Frontal cortex (tissue), 4 donors: ENCODE results near the gene PRRC2B. TPM values are rescaled to one million over a fixed set of nuclear protein-coding genes. Genes with fewer than 3 reads are reported as not detected.

ENCODE experiments used
- DNase-seq, 2 donors: peaks; one replicate each; pipeline ENCODE4 v3.0.0; 2012; ENCODE audit warnings: low spot score in 2 of 2
- FAIRE-seq: peaks from 2 replicates; lab custom pipeline; 2012; peaks lifted over from hg19 to GRCh38; lab: Jason Lieb, UNC
- total RNA-seq: library from RNA; depleted of rRNA; stranded (reverse); fragments of >200 nt; gene quantifications from one replicate; pipeline ENCODE4 v1.2.3, GENCODE V29; 2014
- donor health status: control.
- donor health status: control.
- donor health status: control.

Gene PRRC2B
- total RNA-seq, 1 donor from 2014 or later: 117 TPM

DNA sequence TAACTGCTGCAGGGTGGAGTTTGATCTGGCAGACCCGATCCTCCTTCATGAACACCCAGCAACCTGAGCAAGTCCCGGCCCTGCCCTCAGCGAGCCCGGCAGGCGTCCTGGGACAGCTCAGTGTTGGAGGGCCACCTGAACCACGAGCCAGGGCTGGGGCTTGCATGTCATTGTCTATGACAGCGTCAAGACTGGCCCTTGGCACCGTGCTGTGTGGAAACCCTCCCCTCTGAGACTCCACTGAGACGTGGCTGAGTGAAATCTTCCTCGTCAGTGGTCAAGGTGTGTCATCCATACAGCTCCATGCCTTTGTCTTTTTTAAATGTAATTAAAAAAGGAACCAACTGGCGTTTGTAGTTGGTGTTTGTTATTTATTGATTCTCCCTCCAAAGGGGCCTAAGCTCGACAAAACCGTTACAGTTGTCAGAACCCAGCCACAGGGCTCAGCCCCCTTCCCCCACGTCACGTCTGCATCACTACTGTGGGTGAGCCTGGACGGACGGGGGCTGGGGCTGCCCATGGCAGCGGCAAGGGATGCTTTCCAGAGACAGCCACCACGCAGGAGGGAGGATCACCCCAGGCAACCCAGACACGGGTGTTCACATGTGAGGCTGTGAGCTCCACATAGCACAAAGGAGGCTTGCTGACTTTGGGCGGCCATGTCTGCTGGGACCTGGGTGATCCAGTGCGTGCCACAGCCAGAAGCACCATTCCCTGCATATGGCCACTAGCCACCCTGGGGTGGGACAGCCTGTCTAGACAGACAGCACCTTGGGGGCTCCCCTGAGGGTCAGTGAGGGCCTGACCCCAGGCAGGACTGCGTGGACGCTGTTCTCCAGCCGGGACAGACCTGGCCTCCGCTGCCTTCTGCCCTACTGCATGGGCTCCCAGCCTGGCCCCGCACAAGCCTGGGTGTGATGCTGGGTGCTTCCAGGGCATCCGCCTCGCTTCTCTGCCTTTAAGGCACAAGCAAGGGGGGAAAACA, 129.9 kb downstream of the PRRC2B start:
- DNase-seq (no peak), FAIRE-seq (no peak)

DNA sequence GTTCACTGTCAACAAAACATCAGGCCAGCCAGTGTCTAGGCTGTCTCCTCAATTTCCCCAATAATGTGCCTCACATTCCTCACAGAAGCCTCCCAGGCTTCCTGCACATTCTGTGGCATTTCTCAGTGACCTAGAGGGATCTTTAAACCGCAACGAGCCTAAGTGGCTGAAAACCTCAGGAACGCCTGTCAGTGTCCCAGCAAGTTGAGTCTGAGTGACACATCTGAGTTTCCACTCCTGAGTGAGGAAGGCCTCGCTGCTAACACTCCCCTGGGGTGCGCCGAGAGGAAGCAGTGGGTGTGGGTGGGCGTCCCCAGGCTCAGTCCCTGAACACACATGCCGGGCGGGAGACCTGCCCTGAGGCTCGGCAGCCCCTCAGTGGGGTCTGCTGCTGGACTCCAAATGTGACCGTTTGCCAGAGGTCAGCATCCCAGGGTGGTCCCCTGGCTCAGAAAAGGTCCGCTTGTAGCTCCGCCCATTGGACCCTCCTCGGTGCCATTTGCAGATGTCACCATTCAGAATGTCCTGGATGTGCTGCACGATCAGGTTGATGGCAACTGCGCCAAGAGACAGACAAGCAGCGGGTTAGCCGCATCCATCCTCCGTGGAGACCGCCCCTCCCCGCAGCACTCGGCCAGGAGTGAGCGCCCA, 130.9 kb downstream of the PRRC2B start:
- DNase-seq: no peak
- no peak for FAIRE-seq

DNA sequence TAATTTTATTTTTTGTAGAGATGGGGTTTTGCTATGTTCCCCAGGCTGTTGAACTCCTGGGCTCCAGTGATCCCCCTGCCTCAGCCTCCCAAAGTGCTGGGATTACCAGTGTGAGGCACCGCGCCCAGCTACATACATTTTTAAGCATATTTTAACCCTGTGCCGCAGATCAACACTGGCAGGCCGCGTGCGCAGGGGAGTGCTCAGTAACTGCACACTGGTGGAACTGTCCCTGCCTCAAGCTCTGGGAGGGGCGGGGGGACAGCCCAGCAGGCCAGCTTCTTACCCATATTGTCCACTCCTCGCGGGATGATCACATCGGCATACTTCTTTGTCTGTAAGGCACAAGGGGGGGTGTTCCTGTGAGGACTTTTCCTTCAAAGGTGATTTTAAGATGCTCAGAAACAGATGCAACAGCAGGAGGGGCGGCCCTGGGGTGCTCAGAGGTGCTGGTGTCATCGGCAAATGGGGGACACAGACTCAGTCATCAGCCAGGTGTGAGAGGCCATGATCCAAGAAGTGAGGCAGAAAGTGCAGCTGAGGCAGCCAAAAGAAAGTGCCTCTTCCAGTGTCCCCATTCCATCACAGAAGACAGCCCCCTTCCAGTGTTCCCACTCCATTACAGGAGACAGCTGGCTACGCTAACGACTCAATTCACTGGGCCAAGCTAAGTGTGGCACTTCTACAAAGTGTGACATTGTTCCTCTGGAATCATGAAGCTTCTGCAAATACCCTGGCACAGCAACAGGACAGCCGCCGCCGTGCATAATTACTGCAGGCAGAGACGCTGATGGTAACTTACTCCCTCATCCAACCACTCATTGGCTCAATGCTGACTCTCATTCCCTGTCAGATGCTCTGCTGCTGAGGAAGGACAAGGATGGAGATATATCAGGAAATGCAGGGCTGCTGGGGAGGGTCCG, 132.0 kb downstream of the PRRC2B start:
- no peak for FAIRE-seq
- DNase-seq: peak in 1 of 2 donors; percentile 68

DNA sequence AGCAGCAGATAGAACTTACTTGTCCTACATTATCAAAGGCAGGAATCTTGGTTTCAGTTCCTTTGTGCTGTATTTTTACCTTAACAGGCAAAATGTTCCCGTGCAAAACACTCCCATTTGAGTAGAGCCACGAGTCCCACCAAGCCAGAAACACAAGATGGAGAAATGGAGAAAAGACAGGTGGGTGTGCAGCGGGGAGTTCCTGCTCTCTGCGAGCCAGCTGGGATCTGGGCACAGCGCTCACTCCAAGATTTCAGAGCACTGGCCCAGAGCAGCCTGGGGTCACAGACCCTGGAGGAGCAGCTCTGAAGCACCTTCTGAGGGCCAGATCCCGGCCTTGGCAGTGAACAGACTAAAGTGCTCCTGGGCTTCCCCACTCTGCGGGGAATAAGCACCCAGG, 134.3 kb downstream of the PRRC2B start:
- DNase-seq (no peak), FAIRE-seq (no peak)

DNA sequence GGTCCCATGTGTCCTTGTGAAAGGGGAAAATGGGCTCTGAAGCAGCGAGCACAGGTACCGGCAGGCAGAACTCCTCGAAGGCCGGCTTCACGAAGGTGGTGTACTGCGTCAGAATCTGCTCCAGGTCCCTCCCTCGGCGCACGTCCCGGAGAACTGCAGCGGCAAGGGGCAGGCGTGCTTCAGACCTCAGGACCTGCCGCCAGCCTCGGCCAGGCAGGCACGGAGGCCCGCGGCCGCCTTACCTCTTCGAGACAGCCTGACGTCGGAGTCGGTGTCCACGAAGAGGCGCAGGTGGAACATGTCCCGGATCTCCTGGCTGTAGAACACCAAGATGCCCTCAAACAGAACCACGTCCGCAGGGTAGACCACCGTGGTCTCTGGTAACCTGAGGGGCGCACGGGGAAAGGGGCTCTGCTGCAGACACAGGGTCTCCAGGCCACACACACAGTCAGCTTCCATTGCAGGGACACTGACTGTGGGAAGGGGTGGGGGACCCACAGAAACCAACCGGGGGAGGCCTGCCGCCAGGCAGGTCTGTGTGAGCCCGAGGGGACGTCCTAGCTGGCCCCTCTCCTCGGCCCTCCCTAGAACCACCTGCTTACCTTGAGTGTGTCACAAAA, 135.1 kb downstream of the PRRC2B start:
- DNase-seq: no peak
- no peak for FAIRE-seq

DNA sequence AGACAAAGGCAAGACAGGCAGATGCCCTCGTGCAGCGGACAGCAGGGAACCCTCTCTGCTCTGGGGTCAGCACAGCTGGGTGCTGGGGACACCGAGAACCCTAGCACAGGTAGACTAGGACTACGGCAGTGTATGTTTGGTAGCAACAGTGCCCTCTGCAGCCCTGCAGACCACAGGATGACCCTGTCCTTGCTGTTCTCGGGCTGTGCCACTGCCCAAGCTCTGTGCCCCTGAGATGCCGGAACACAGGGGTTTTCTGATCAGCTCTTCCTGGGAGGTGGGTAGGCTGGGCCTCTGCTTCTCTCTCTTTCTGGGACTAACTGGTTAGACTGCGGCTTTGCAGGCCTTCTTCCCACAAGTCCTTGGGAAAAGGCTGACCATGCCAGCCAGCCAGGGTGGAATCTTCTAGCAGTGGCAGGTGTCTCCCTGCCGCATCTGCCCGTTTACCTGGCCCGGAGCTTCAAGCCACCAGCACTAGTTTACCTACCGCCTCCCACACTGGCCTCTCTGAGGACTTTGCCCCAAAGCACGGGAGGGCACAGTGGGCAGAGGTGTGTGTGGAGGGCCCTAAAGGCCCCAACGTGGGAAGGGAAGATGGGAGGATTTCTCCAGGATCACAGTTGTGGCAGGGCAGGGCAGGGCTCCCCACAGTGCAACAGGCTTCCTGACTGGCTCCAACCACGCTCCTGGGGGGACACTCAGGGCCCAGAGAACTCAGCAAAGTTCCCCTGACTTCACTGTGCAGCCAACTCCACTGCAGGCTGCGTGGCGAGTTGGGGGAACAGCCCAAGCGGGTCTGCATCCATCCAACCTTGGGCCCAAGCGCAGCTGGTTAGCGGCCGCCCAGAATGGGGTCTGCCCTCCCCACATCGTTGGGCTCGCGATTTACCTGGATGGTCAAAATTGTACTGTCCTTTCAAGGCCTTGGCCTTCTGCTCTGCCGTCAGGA, 136.0 kb downstream of the PRRC2B start:
- FAIRE-seq: no peak
- peak in 1 of 2 donors; percentile 14 for DNase-seq

DNA sequence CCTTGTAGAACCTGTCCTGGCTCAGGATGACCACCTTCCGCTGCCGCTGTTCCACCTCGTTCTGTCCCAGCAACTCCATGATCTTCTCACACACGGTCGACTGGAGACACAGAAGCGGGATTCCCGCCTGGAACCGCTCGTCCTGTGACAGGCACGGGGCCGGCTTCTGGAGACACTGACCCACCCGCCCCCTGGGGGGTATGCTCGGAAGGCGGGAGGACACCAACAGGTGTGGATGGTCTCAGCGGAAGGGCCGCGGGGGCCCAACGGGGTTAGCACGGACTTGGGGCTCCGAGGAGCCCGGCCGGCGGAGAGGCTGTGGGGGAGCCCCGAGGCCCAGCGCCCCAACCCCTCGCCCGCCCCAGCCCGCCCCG, 136.6 kb downstream of the PRRC2B start:
- FAIRE-seq (no peak), DNase-seq (no peak)

DNA sequence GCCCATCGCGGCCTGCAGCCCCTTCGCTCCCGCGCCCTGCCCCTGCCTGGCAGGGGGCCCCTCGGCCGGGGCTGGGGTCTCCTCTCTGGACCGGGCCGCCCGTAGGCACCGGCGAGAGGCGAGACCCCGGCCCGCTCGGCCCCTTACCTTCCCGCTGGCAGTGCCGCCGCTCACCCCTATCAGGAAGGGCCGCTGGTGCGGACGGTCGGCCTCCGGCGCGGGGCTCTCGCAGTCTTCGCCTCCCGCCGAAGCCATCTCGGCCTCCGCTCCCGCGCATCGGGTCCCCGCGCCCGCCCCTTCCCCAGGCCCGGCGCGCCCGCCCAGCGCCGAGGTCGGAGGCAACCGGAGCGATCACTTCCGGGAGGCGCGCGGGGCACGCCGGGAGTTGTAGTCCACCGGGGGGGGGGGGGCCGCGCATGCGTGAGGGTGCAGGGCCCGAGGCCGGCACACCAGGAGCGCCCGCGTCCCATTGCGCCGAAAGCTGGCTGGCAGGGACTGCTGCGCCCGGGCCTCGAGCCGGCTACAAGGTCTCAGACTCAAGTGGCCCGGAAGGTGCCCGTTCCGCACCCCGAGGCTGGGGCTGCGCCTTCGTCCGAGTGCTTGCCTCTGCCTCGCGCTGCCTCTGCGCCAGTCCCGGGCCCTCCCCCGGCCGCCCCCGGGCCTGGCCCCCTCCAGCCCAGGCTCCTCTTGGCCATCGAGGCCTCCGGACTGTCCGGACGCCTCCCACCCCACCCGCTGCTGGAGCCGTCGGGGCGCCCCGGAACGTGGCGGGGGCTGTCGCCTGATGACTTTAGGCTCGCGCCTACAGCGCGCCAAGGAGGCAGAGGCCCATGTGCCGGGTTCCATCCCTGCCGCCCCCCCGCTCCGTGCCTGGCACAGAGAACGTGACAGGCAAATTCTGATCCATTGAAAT, 137.3 kb downstream of the PRRC2B start, which contains the start of gene UCK1:
Gene UCK1 (minus strand): TSS at position 344 of the 913 bp plus-strand sequence. CDS start 89 bp downstream, at position 255.
- FAIRE-seq (no peak), DNase-seq (peak; percentile 98)

DNA sequence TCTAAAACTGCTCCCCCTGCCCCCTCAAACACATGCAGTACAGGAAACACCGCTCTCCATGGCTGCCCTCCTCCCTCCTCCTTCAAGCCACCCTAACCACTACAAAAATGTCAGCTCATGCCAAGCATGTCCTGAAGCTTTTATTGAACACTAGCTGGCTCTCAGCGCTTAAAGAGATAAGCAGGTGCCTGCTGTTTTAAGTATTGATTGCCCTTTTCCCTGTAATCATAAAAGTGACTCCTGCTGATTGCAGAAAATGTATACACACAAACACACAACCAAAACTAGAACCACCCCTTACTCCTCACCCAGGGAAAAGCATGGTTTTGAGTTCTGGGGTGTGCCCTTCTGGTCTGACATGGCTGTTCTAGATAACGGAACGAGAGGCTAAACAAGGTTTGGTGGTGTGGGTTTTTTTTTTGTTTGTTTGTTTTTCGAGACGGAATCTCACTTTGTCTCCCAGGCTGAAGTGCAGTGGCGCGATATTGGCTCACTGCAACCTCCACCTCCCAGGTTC, 140.9 kb downstream of the PRRC2B start:
- FAIRE-seq: no peak
- no peak for DNase-seq

DNA sequence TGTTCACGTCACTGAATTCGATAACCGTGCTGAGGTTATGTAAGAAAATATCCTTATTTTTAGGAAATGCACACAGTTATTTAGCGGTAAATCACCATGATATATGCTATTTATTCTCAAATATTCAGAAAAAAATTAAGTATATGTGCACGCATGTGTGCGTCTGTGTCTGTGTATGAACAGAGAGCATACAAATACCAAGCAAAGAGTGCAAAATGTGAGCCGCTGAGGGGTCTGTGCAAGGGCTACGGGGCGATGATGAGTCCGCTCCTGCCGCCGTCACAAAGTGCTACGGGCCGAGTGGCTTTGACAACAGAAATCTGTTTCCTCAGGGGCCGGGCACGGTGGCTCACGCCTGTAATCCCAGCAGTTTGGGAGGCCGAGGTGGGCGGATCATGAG, 144.1 kb downstream of the PRRC2B start:
- no peak for FAIRE-seq

DNA sequence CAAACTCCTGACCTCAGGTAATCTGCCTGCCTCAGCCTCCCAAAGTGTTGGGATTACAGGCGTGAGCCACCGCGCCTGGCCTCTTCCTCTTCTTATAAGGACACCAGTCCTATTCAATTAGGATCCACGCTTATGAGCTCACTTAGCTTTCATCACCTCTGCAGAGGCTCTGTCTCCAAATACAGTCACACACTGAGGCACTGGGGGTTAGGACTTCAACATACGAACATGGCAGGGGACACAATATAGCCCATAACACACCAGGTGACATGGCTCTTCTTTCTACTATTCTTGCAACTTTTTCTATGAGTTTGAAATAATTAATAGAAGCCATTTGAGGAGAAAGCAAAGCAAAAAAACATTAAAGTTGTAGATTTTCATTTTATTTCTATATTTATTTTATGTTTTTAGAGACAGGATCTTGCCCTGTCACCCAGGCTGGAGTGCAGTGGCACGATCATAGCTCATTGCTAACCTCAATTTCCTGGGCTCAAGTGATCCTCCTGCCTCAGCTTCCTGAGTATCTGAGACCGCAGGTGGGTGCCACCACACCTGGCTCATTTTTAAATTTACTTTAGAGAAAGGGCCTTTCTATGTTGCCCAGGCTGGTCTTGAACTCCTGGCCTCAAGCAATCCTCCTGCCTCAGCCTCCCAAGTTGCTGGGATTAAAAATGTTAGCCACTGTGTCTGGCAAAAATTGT, 145.5 kb downstream of the PRRC2B start:
- DNase-seq (no peak), FAIRE-seq (no peak)

More for the DNA sequence above, 144.1 kb downstream of the PRRC2B start:
- DNase-seq: no peak

DNA sequence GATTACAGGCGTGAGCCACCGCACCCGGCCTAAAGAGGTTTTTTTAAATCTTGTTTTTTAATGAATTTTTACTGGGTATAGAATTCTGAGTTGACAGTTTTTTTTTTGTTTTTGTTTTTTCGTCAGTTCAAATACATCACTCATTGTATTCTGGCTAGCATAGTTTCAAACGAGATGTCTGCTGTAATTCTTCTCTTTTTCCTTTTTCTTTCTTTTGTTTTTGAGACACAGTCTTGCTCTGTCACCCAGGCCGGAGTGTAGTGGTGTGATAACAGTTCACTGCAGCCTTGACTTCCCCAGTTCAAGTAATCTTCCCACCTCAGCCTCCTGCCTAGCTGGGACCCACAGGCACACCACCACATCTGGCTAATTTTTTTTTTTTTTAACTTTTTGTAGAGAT, 149.3 kb downstream of the PRRC2B start:
- DNase-seq (no peak), FAIRE-seq (no peak)

DNA sequence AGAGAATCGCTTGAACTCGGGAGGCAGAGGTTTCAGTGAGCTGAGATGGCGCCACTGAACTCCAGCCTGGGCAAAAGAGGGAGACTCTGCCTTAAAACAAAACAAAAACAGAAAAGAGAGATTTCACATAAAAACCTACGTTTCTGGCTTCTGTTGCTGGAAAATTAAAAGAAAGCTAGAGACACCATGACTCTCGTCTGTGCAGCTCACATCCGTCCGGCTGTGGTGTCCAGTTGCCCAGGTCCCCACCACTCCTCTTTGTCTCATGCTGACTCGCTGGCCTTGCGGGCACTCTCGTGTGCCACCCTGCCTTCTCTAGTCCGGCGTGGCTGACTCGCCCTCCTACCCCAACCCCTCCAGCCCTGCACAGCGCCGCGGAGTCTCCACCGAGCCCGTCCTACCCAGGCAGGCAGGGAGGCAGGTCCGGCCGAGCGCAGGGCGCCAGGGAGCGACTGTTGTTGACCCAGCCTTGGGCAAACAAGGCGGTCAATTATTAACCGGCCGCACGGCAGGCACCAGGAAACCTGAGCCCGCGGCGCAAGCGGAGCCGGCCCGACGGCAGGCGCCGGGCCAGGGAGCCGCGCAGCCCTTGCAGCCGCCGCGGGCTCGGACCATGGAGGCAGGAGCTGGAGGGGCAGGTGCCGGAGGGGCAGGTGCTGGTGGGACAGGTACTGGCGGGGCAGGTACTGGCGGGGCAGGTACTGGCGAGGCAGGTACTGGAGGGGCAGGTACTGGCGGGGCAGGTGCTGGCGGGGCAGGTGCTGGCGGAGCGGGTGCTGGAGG, 151.3 kb downstream of the PRRC2B start, which contains the start of gene PRRT1B:
Gene PRRT1B (plus strand): TSS at position 521 of the 783 bp plus-strand sequence. CDS start 93 bp downstream, at position 614.
- FAIRE-seq (no peak), DNase-seq (no peak)

DNA sequence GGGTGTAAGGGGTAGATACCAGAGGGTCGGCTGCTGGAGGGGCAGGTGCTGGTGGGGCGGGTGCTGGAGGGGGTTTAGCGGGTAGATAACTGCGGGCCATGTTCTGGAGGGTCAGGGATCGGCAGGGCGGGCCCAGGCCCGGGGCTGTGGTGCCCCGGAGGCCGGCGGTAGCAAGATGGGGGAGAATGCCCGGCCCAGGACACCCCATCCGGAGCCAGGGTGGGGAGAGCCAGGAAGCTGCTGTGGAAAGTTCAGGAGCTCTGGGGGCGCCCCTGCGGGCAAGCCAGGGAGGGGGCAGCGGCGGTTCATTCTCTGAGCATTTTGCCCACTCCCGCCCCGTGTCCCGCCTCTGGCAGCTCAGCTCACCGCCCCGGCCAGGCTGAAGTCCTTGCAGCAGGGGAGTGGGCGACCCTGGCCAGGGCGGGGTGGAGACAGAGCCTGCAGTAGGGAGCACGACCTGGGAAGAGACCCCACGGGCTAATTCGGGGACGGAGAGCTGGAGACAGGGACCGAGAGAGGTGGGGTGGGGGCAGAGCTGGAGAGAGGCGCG, 152.0 kb downstream of the PRRC2B start:
- DNase-seq (no peak), FAIRE-seq (no peak)

DNA sequence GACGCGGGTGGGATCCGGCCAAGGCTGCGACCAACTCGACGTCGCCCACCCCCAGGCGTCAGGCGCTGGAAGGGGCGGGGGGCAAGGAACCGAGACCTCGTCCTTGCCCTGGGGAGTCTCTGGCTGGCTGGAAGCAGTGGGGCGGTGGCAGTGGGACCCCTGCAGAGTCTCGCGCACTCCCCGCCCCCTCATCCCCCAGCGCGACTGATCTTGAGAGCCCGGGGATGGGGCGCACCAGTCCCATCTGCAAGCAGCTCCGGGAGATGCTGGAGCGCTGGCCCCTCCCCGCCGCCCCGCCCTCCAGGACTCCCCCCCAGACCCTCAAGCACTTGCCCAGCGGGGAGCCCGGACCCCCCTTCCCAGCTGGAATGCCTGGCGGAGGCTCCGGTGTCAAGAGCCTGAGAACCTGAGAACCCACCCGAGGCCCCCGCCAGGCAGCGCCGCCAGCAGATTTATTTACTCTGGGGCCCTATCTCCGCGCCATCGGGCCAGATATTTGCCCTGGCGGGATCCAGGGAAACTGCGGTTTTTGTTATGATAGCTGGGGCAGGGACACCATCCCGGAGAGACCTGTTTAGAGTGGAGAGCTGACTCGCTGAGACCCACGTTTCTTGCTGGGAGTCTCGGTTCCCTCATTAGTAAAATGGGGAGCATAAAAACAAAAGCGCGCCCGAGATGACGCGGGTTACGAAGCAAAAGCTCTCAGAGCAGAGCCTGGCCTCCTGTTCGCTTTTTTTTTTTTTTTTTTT, 152.6 kb downstream of the PRRC2B start:
- DNase-seq (no peak), FAIRE-seq (no peak)
